Mesodermal cell (in vitro differentiated cells): ENCODE measurements around the gene IPO11.
A peak's percentile ranks its signal among the peaks of the same experiment; 100 is the strongest.
"Not testable (repeated sequence)": the region's sequence is repeated elsewhere in the genome, so short reads cannot be mapped to it uniquely, and the experiment has no call there.

Experiments used
- H3K27ac ChIP-seq: 2 replicates; pipeline ENCODE4 v1.7.0; 2013; ENCODE audit warnings: mild to moderate bottlenecking, low read depth, low read length, moderate library complexity; ENCODE audit not compliant: severe bottlenecking
- H3K36me3 ChIP-seq: 2 replicates; pipeline ENCODE4 v1.7.1; 2013; ENCODE audit warnings: mild to moderate bottlenecking, low read length, moderate library complexity; ENCODE audit not compliant: control insufficient read depth, insufficient read depth
- H3K4me1 ChIP-seq: one replicate; pipeline ENCODE4 v1.7.1; 2013; ENCODE audit warnings: mild to moderate bottlenecking, low read length; ENCODE audit not compliant: insufficient read depth, control insufficient read depth, poor library complexity, severe bottlenecking
- H3K4me3 ChIP-seq: 2 replicates; pipeline ENCODE4 v1.7.0; 2013; ENCODE audit warnings: low read length, control low read depth, mild to moderate bottlenecking; ENCODE audit not compliant: insufficient read depth, poor library complexity, severe bottlenecking; ENCODE audit errors: extremely low read depth
- H3K9me3 ChIP-seq: 2 replicates; pipeline ENCODE4 v1.7.1; 2013; ENCODE audit warnings: mild to moderate bottlenecking, low read length, moderate library complexity; ENCODE audit not compliant: control insufficient read depth
- WGBS, 2 experiments: methylation state at CpG; one replicate each; pipeline ENCODE4 v1.1.5; 2013; ENCODE audit warnings: missing lambda C conversion rate in 2 of 2; ENCODE audit not compliant: insufficient coverage in 2 of 2; 5-methylcytosine and 5-hydroxymethylcytosine counted together

The IPO11 gene

DNA sequence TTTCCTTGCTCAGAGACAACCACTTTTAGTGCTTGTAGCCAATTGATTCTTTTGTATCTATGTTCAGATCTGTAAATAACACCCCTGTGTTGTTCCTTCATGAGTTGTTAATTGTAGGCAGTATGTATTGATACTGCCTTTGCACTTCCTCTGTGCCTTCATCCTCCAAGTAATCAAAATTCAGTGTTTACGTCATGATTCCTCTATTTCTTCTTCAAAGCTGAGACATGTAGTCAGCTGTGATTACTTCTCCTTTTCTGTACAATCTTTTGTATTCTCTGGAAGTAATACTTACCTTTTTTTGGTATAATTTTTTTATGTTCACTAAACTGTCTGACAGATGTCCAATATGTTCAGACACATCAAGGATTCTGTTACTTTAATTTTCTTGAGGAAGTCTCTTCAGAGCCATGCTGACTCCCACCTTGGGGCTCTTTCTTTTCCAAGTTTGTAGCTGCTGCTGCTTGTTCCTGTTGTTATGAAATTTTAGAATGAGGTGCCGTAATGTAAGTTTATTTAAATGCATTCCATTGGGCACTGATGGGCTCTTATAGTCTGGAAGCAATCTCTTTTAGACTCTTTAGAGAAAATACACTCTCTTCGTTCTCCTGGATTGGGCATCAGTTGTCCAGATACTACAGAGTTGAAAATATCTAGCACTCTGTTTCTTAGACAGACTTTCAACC lies 135.5 kb downstream of the IPO11 start:
- 100% methylated on average over 1 of the region's 3 CpGs for WGBS, 2 experiments
- H3K4me3 ChIP-seq: no peak overlapping the region
- H3K27ac ChIP-seq: no peak overlapping the region
- no peaks in the 10 kb centered on the region for H3K4me1 ChIP-seq
- peaks cover 15% of the 10 kb centered on the region for H3K36me3 ChIP-seq
- no peaks in the 10 kb centered on the region for H3K9me3 ChIP-seq

GRCh38 chr5:62550103-62550502 lies 137.5 kb downstream of the IPO11 start:
- H3K9me3 ChIP-seq: no peaks in the 10 kb centered on the region
- H3K36me3 ChIP-seq: peaks cover 16% of the 10 kb centered on the region
- no peaks in the 10 kb centered on the region for H3K4me1 ChIP-seq
- no CpG with 5 or more reads among the region's 2 CpGs for WGBS, 2 experiments
- no peak overlapping the region for H3K27ac ChIP-seq
- no peak overlapping the region for H3K4me3 ChIP-seq

- H3K36me3 ChIP-seq: peaks cover 37% of the 10 kb centered on the region
- no peaks in the 10 kb centered on the region for H3K9me3 ChIP-seq
- no peak overlapping the region for H3K27ac ChIP-seq
- no peaks in the 10 kb centered on the region for H3K4me1 ChIP-seq
- H3K4me3 ChIP-seq: no peak overlapping the region
Measured at GRCh38 chr5:62555930-62556329, 143.4 kb downstream of the IPO11 start.

GRCh38 chr5:62558941-62559340 lies 146.4 kb downstream of the IPO11 start:
- Histone ChIP-seq H3K27ac (no peak overlapping the region), H3K4me1 (no peaks in the 10 kb centered on the region), H3K36me3 (peaks cover 33% of the 10 kb centered on the region), H3K4me3 (no peak overlapping the region), H3K9me3 (no peaks in the 10 kb centered on the region)
- 94 to 96% methylated on average over 2 to 3 of the region's 3 CpGs for WGBS, 2 experiments

DNA sequence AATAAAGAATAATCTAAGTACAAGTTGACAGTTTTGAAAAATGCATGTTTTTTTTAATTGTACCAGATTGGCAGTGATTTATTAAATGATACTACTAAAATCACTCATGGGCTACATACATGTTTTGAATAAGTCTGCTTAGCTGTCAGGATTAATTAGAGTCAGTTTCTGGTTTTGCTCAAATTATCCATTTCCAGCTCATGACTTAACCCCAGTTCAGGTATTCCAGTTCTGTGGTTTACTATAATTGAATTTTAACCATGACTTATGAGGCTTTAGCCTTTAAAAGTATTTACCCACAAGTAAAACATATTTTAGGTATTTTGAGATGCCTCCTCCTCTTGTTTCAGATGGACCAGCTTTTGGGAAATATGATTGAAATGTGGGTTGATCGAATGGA lies 148.2 kb downstream of the IPO11 start:
- Histone ChIP-seq H3K4me1 (no peaks in the 10 kb centered on the region), H3K27ac (no peak overlapping the region)
- no CpG with 5 or more reads among the region's 1 CpG for WGBS, 2 experiments

GRCh38 chr5:62561896-62562295 lies 149.3 kb downstream of the IPO11 start:
- Histone ChIP-seq H3K27ac (no peak overlapping the region), H3K4me3 (no peak overlapping the region), H3K4me1 (no peaks in the 10 kb centered on the region), H3K9me3 (peaks cover 2% of the 10 kb centered on the region), H3K36me3 (peaks cover 36% of the 10 kb centered on the region)
- WGBS, 2 experiments: 80% methylated on average over 1 of the region's 1 CpG; no CpG with 5 or more reads in 1 of the 2 experiments

More for the DNA sequence above, 148.2 kb downstream of the IPO11 start:
- Histone ChIP-seq H3K4me3 (no peak overlapping the region), H3K9me3 (no peaks in the 10 kb centered on the region), H3K36me3 (peaks cover 28% of the 10 kb centered on the region)

- Histone ChIP-seq H3K9me3 (peaks cover 6% of the 10 kb centered on the region), H3K36me3 (peaks cover 44% of the 10 kb centered on the region), H3K27ac (no peak overlapping the region), H3K4me1 (no peaks in the 10 kb centered on the region), H3K4me3 (no peak overlapping the region)
- no CpG with 5 or more reads among the region's 1 CpG for WGBS, 2 experiments
Measured at GRCh38 chr5:62562867-62563266, 150.3 kb downstream of the IPO11 start.

GRCh38 chr5:62564101-62564500 lies 151.5 kb downstream of the IPO11 start:
- H3K4me3 ChIP-seq: no peak overlapping the region
- H3K9me3 ChIP-seq: peaks cover 9% of the 10 kb centered on the region
- peaks cover 45% of the 10 kb centered on the region for H3K36me3 ChIP-seq
- WGBS, 2 experiments: no CpG with 5 or more reads among the region's 2 CpGs
- no peaks in the 10 kb centered on the region for H3K4me1 ChIP-seq
- no peak overlapping the region for H3K27ac ChIP-seq

DNA sequence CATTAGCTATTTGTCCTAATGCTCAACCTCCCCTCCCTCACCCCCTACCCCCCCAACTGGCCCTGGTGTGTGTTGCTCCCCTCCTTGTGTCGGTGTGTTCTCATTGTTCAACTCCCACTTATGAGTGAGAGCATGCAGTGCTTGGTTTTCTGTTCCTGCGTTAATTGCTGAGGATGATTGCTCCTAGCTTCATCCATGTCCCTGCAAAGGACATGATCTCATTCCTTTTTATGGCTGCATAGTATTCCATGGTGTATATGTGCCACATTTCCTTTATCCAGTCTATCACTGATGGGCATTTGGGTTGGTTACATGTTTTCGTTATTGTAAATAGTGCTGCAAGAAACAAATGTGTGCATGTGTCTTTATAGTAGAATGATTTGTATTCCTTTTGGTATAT lies 153.2 kb downstream of the IPO11 start:
- not testable (repeated sequence) for H3K9me3 ChIP-seq, H3K4me1 ChIP-seq, H3K4me3 ChIP-seq, H3K27ac ChIP-seq
- WGBS, 2 experiments: 40 to 100% methylated on average over 1 to 2 of the region's 3 CpGs
- peaks cover 30% of the 10 kb centered on the region for H3K36me3 ChIP-seq

DNA sequence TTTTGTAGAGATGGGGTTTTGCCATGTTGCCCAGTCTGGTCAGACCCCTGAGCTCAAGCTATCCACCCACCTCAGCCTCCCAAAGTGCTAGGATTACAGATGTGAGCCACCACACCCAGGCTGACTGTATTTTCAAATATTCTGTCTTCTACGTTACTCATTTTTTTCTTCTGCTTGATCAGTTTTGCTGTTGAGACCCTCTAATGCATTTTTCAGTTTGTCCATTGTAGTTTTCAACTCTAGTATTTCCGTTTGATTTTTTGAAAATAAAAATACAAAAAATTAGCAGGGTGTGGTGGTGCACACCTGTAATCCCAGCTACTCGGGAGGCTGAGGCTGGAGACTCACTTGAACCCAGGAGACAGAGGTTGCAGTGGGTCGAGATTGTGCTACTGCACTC lies 155.6 kb downstream of the IPO11 start:
- Histone ChIP-seq H3K27ac (no peak overlapping the region), H3K36me3 (peaks cover 25% of the 10 kb centered on the region), H3K4me3 (no peak overlapping the region), H3K4me1 (no peaks in the 10 kb centered on the region), H3K9me3 (peaks cover 9% of the 10 kb centered on the region)
- WGBS, 2 experiments: 86 to 100% methylated on average over 1 to 2 of the region's 4 CpGs

GRCh38 chr5:62568800-62569432 lies 156.4 kb downstream of the IPO11 start:
- no CpG with 5 or more reads among the region's 2 CpGs for WGBS, 2 experiments
- Histone ChIP-seq H3K4me1 (no peaks in the 10 kb centered on the region), H3K36me3 (peaks cover 25% of the 10 kb centered on the region), H3K4me3 (no peak overlapping the region), H3K27ac (peak overlapping the region; percentile 63), H3K9me3 (peaks cover 9% of the 10 kb centered on the region)
